SU-DHL-6 (cell line): ENCODE measurements around the gene NABP1.

Source experiments
- H2AFZ ChIP-seq: fragments of 200-600 bp; sonication (generic); 2 replicates; pipeline ENCODE4 v1.6.1; 2014; ENCODE audit warnings: low read depth, mild to moderate bottlenecking, moderate library complexity, mixed read lengths, antibody characterized with exemption, low read length; ENCODE audit not compliant: severe bottlenecking
- H3F3A ChIP-seq: fragments of 200-600 bp; shearing (Covaris generic); 2 replicates; pipeline ENCODE4 v1.6.0; 2016; ENCODE audit warnings: antibody characterized with exemption, mild to moderate bottlenecking; ENCODE audit not compliant: insufficient read depth
- H3K27ac ChIP-seq: fragments of 200-600 bp; sonication (generic); 2 replicates; pipeline ENCODE4 v1.5.1; 2016; ENCODE audit warnings: low read depth, mild to moderate bottlenecking, low read length, moderate library complexity, mixed read lengths
- H3K27me3 ChIP-seq: fragments of 200-600 bp; sonication (generic), shearing (Covaris generic); 2 replicates; pipeline ENCODE4 v1.6.0; 2014; ENCODE audit warnings: mild to moderate bottlenecking, low read length
- H3K36me3 ChIP-seq: fragments of 200-600 bp; sonication (generic); 2 replicates; pipeline ENCODE4 v1.6.1; 2014; ENCODE audit warnings: mild to moderate bottlenecking, low read length, mixed read lengths
- H3K4me2 ChIP-seq: fragments of 300-600, 200-600 bp; shearing (Covaris generic), sonication (generic); 2 replicates; pipeline ENCODE4 v1.6.0; 2014; ENCODE audit warnings: low read length, low read depth, mild to moderate bottlenecking; ENCODE audit not compliant: poor library complexity, severe bottlenecking
- H3K4me3 ChIP-seq: fragments of 200-600 bp; sonication (generic); 2 replicates; pipeline ENCODE4 v1.5.1; 2014; ENCODE audit warnings: antibody characterized with exemption, low read length, mild to moderate bottlenecking, mixed read lengths; ENCODE audit not compliant: insufficient read depth, poor library complexity, severe bottlenecking
- H3K79me2 ChIP-seq: fragments of 200-600 bp; sonication (generic); 2 replicates; pipeline ENCODE4 v1.6.1; 2014; ENCODE audit warnings: mild to moderate bottlenecking, low read length, moderate library complexity; ENCODE audit not compliant: insufficient read depth
- H3K9ac ChIP-seq: fragments of 200-600 bp; sonication (generic); 2 replicates; pipeline ENCODE4 v1.7.0; 2014; ENCODE audit warnings: mild to moderate bottlenecking, low read length
- H3K9me2 ChIP-seq: fragments of 200-600 bp; sonication (generic); replicated peaks from 2 replicates; pipeline ENCODE4 v1.6.1; 2014; ENCODE audit warnings: low read length; ENCODE audit not compliant: insufficient read depth
- H3K9me3 ChIP-seq: fragments of 200-600 bp; sonication (generic); 2 replicates; pipeline ENCODE4 v1.6.1; 2014; ENCODE audit warnings: low read length, mixed read lengths; ENCODE audit not compliant: insufficient read depth
- H4K20me1 ChIP-seq: fragments of 200-600 bp; sonication (generic); 2 replicates; pipeline ENCODE4 v1.6.1; 2014; ENCODE audit warnings: low read depth, mild to moderate bottlenecking, antibody characterized with exemption, low read length, moderate library complexity, mixed read lengths
- EZH2phosphoT487 ChIP-seq: fragments of 200-600 bp; sonication (generic), shearing (Covaris generic); conservative IDR thresholded peaks from 2 replicates; pipeline ENCODE4 v1.6.1; 2018; ENCODE audit warnings: mild to moderate bottlenecking, antibody characterized with exemption, low read length, moderate library complexity, mixed read lengths
- TF ChIP-seq, protein P1 (sequence below): fragments of 200-600 bp; sonication (generic); IDR thresholded peaks from one replicate; pipeline ENCODE4 v1.5.1; 2017; ENCODE audit warnings: antibody characterized with exemption, mild to moderate bottlenecking, low read length, moderate library complexity; ENCODE audit not compliant: insufficient read depth, poor library complexity, severe bottlenecking

The NABP1 gene

GRCh38 chr2:191635333-191636234 lies 42.4 kb upstream of the NABP1 start:
- Histone ChIP-seq H3K36me3 (no peaks in the 10 kb centered on the region), H3K27ac (no peak overlapping the region), H3K9me3 (no peaks in the 10 kb centered on the region), H3K9me2 (no peaks in the 10 kb centered on the region), H3K4me2 (no peak overlapping the region), H3K27me3 (no peaks in the 10 kb centered on the region), H3F3A (no peaks in the 10 kb centered on the region), H3K4me3 (no peak overlapping the region), H2AFZ (no peak overlapping the region), H3K9ac (no peak overlapping the region), H4K20me1 (no peaks in the 10 kb centered on the region), H3K79me2 (no peaks in the 10 kb centered on the region)
- no peak for TF ChIP-seq EZH2phosphoT487
- TF ChIP-seq, protein P1, sequence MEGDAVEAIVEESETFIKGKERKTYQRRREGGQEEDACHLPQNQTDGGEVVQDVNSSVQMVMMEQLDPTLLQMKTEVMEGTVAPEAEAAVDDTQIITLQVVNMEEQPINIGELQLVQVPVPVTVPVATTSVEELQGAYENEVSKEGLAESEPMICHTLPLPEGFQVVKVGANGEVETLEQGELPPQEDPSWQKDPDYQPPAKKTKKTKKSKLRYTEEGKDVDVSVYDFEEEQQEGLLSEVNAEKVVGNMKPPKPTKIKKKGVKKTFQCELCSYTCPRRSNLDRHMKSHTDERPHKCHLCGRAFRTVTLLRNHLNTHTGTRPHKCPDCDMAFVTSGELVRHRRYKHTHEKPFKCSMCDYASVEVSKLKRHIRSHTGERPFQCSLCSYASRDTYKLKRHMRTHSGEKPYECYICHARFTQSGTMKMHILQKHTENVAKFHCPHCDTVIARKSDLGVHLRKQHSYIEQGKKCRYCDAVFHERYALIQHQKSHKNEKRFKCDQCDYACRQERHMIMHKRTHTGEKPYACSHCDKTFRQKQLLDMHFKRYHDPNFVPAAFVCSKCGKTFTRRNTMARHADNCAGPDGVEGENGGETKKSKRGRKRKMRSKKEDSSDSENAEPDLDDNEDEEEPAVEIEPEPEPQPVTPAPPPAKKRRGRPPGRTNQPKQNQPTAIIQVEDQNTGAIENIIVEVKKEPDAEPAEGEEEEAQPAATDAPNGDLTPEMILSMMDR, result no peak

GRCh38 chr2:191636235-191636543 lies 41.7 kb upstream of the NABP1 start:
- Histone ChIP-seq H3K79me2 (no peaks in the 10 kb centered on the region), H3K9ac (no peak overlapping the region), H3K9me3 (no peaks in the 10 kb centered on the region), H3K4me2 (no peak overlapping the region), H3K36me3 (no peaks in the 10 kb centered on the region), H3K9me2 (no peaks in the 10 kb centered on the region), H3K27me3 (no peaks in the 10 kb centered on the region), H3K27ac (no peak overlapping the region), H3K4me3 (no peak overlapping the region), H2AFZ (no peak overlapping the region), H4K20me1 (no peaks in the 10 kb centered on the region), H3F3A (no peaks in the 10 kb centered on the region)
- TF ChIP-seq, protein P1, result no peak
- no peak for TF ChIP-seq EZH2phosphoT487

GRCh38 chr2:191636586-191636985 lies 41.4 kb upstream of the NABP1 start:
- no peak overlapping the region for H3K27ac ChIP-seq
- no peaks in the 10 kb centered on the region for H3K79me2 ChIP-seq
- H3K36me3 ChIP-seq, result no peaks in the 10 kb centered on the region
- no peaks in the 10 kb centered on the region for H3K9me3 ChIP-seq
- H3K9ac ChIP-seq, result no peak overlapping the region
- H3K4me2 ChIP-seq, result no peak overlapping the region
- H3K27me3 ChIP-seq, result no peaks in the 10 kb centered on the region
- TF ChIP-seq, protein P1, result no peak
- no peak for TF ChIP-seq EZH2phosphoT487
- H2AFZ ChIP-seq, result no peak overlapping the region
- no peaks in the 10 kb centered on the region for H3F3A ChIP-seq
- no peaks in the 10 kb centered on the region for H4K20me1 ChIP-seq
- no peaks in the 10 kb centered on the region for H3K9me2 ChIP-seq
- no peak overlapping the region for H3K4me3 ChIP-seq
